ENCODE results near the gene RASL10B.
A peak's percentile ranks its signal among the peaks of the same experiment; 100 is the strongest.

The RASL10B gene

DNA sequence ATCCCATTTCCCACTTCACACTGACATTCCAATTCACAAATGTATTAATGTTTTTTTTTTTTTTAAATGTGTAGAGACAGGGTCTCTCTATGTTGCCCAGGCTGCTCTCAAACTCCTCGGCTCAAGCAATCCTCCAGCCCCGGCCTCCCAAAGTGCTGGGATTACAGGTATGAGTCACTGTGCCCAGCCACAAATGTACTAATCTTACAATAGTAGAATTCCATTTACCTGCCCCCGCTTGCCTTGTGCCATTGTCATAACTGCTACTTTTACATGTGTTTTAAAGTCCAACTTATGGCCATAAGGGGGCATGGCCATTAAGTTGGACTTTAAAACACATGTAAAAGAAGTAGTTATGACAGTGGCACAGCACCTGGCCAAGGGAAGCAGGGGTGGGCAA, 59.4 kb downstream of the RASL10B start:
- no peaks in the 10 kb centered on the region for H3K27me3 ChIP-seq
- peak overlapping the region in 1 of 2 donors; percentile 11 for H3K27ac ChIP-seq
- H3K9me3 ChIP-seq, result no peaks in the 10 kb centered on the region
- no peak for DNase-seq
- H3K4me1 ChIP-seq, result peaks cover 0 to 68% (median 36%) of the 10 kb centered on the region in 4 donors
- TF ChIP-seq, protein P1, sequence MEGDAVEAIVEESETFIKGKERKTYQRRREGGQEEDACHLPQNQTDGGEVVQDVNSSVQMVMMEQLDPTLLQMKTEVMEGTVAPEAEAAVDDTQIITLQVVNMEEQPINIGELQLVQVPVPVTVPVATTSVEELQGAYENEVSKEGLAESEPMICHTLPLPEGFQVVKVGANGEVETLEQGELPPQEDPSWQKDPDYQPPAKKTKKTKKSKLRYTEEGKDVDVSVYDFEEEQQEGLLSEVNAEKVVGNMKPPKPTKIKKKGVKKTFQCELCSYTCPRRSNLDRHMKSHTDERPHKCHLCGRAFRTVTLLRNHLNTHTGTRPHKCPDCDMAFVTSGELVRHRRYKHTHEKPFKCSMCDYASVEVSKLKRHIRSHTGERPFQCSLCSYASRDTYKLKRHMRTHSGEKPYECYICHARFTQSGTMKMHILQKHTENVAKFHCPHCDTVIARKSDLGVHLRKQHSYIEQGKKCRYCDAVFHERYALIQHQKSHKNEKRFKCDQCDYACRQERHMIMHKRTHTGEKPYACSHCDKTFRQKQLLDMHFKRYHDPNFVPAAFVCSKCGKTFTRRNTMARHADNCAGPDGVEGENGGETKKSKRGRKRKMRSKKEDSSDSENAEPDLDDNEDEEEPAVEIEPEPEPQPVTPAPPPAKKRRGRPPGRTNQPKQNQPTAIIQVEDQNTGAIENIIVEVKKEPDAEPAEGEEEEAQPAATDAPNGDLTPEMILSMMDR (IDR thresholded peaks at IDR 0.05), result no peak
- no peak overlapping the region for H3K4me3 ChIP-seq
- no peaks in the 10 kb centered on the region for H3K36me3 ChIP-seq
- intact Hi-C loops (cut with DNase I; ENCODE audit: low total_unique reads), result no loop called here

DNA sequence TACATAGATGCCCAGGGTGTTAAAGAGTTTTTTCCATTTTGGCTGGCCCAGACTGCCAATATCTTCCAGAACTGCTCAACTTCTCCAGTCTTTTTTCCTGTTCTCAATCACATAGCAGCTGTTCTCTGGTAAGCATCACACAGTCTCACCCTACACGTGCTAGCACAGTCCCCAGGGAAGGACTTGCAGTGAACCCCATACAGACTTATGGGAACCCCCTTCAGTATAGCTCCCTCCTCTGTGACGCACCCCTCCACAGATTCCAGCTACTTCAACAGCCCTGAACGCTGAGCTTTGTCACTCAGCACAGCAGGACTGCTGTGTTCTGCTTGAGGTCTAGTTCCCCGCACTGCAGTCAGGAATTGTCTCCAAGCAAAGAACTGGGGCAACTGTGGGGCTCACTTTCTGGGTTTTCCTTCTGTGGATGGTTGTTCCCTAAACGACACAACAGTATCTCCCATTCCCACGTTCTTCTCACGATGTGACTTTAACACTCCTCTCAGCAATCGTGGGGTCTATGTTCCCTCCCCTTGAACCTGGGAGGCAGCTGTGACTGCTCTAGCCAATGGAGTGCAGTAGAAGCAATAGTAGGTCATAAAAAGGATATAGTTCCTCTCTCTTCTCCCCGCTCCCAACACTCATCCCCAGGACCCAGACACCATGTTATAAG, 60.4 kb downstream of the RASL10B start:
- no peaks in the 10 kb centered on the region for H3K36me3 ChIP-seq
- TF ChIP-seq, protein P1 (IDR thresholded peaks at IDR 0.05), result no peak
- H3K9me3 ChIP-seq, result no peaks in the 10 kb centered on the region
- H3K4me1 ChIP-seq, result peaks cover 0 to 71% (median 38%) of the 10 kb centered on the region in 4 donors
- no peaks in the 10 kb centered on the region for H3K27me3 ChIP-seq
- peak overlapping the region in 1 of 2 donors; percentile 18 for H3K27ac ChIP-seq
- intact Hi-C loops (cut with DNase I; ENCODE audit: low total_unique reads), result no loop called here
- DNase-seq, result no peak
- no peak overlapping the region for H3K4me3 ChIP-seq
